Endodermal cell (in vitro differentiated cells): ENCODE measurements around the gene AVP. TPM values are rescaled to one million over a fixed set of nuclear protein-coding genes. Genes with fewer than 3 reads are reported as not detected.

Experiments
- DNase-seq: peaks from one replicate; pipeline ENCODE4 v3.0.0-alpha.2; 2017
- H3K27ac ChIP-seq: 2 replicates; pipeline ENCODE4 v1.5.1; 2013; ENCODE audit warnings: mild to moderate bottlenecking, low read depth, low read length, moderate library complexity
- H3K27me3 ChIP-seq: 2 replicates; pipeline ENCODE4 v1.6.1; 2013; ENCODE audit warnings: mild to moderate bottlenecking, low read length, moderate library complexity; ENCODE audit not compliant: insufficient read depth, control insufficient read depth, poor library complexity, severe bottlenecking
- H3K36me3 ChIP-seq: 2 replicates; pipeline ENCODE4 v1.7.0; 2013; ENCODE audit warnings: mild to moderate bottlenecking, low read length, moderate library complexity; ENCODE audit not compliant: control insufficient read depth, insufficient read depth
- H3K4me1 ChIP-seq: one replicate; pipeline ENCODE4 v1.7.0; 2013; ENCODE audit warnings: low read length; ENCODE audit not compliant: control insufficient read depth, insufficient read depth
- H3K4me3 ChIP-seq: 2 replicates; pipeline ENCODE4 v1.5.1; 2013; ENCODE audit warnings: mild to moderate bottlenecking, low read length, moderate library complexity
- H3K9ac ChIP-seq: 2 replicates; pipeline ENCODE4 v1.6.1; 2013; ENCODE audit warnings: mild to moderate bottlenecking, low read length, moderate library complexity; ENCODE audit not compliant: poor library complexity, severe bottlenecking; ENCODE audit errors: extremely low read depth
- H3K9me3 ChIP-seq: 2 replicates; pipeline ENCODE4 v1.6.1; 2013; ENCODE audit warnings: mild to moderate bottlenecking, low read length, moderate library complexity; ENCODE audit not compliant: control insufficient read depth
- H3K27ac Mint-ChIP-seq: 2 replicates; pipeline ENCODE4 v1.8.0; 2020; ENCODE audit warnings: mixed read lengths
- H3K27me3 Mint-ChIP-seq: 2 replicates; pipeline ENCODE4 v1.8.0; 2021; ENCODE audit warnings: mild to moderate bottlenecking, mixed read lengths; ENCODE audit not compliant: insufficient read depth
- H3K36me3 Mint-ChIP-seq: 2 replicates; pipeline ENCODE4 v1.8.0; 2020; ENCODE audit warnings: low read depth, mixed read lengths
- H3K4me1 Mint-ChIP-seq: 2 replicates; pipeline ENCODE4 v1.8.0; 2020; ENCODE audit warnings: mixed read lengths
- H3K4me3 Mint-ChIP-seq: 2 replicates; pipeline ENCODE4 v1.8.0; 2020; ENCODE audit warnings: mild to moderate bottlenecking, moderate library complexity, mixed read lengths
- H3K9me3 Mint-ChIP-seq: 2 replicates; pipeline ENCODE4 v1.8.0; 2020; ENCODE audit warnings: mild to moderate bottlenecking, mixed read lengths
- CTCF ChIP-seq: fragments of 200-600 bp; sonication (generic); conservative IDR thresholded peaks from 2 replicates; pipeline ENCODE4 v1.5.0; 2021; ENCODE audit warnings: antibody characterized with exemption, mild to moderate bottlenecking
- WGBS, 2 experiments: methylation state at CpG; one replicate each; pipeline versions ENCODE4 v1.1.5 to v1.1.7; 2013; ENCODE audit warnings: missing lambda C conversion rate in 2 of 2, mixed read lengths in 1 of 2; ENCODE audit not compliant: insufficient coverage in 1 of 2, insufficient read length in 1 of 2; 5-methylcytosine and 5-hydroxymethylcytosine counted together
- total RNA-seq, 2 donors: library from RNA; stranded (reverse); fragmentation: NEBNext Ultra II Directional in 1 of 2; extraction: Animal tissue kit (Norgen Biotek cat#: 25700) in 1 of 2; gene quantifications; 2 replicates in 1 of 2; 3 replicates in 1 of 2; pipeline ENCODE4 v1.2.1, GENCODE V29; 2021

AVP gene
- total RNA-seq, 2 donors from 2014 or later, result not detected

GRCh38 chr20:3072530-3073250, 11.8 kb downstream of the AVP start:
- Mint-ChIP-seq H3K4me3 (peak overlapping the region; percentile 47), H3K27ac (no peak overlapping the region), H3K4me1 (no peaks in the 10 kb centered on the region), H3K9me3 (peaks cover 1% of the 10 kb centered on the region), H3K27me3 (peaks cover 66% of the 10 kb centered on the region), H3K36me3 (no peaks in the 10 kb centered on the region)
- peaks cover 36% of the 10 kb centered on the region for H3K27me3 ChIP-seq
- H3K9ac ChIP-seq, result no peak overlapping the region
- no peak for TF ChIP-seq CTCF
- H3K4me3 ChIP-seq, result no peak overlapping the region
- H3K9me3 ChIP-seq, result no peaks in the 10 kb centered on the region
- H3K4me1 ChIP-seq, result no peaks in the 10 kb centered on the region
- no peak for DNase-seq
- H3K36me3 ChIP-seq, result no peaks in the 10 kb centered on the region
- no peak overlapping the region for H3K27ac ChIP-seq
- 79 to 94% methylated on average over 12 to 22 of the region's 22 CpGs for WGBS, 2 experiments

GRCh38 chr20:3071610-3072529, 12.7 kb downstream of the AVP start, which contains the start of gene OXT:
Gene OXT (plus strand): TSS chr20:3071620. CDS start chr20:3071656, 36 bp downstream.
- Mint-ChIP-seq H3K36me3 (no peaks in the 10 kb centered on the region), H3K27ac (no peak within 1 kb of the TSS), H3K9me3 (peaks cover 1% of the 10 kb centered on the region), H3K4me3 (peak within 1 kb of the TSS; percentile 47), H3K27me3 (peaks cover 68% of the 10 kb centered on the region), H3K4me1 (no peaks in the 10 kb centered on the region)
- Histone ChIP-seq H3K27ac (no peak within 1 kb of the TSS), H3K27me3 (peaks cover 36% of the 10 kb centered on the region), H3K4me3 (no peak within 1 kb of the TSS), H3K36me3 (no peaks in the 10 kb centered on the region), H3K9me3 (no peaks in the 10 kb centered on the region), H3K9ac (no peak within 1 kb of the TSS), H3K4me1 (no peaks in the 10 kb centered on the region)
- 32 to 65% methylated on average over 22 to 95 of the region's 95 CpGs for WGBS, 2 experiments
- peak; percentile 23 for TF ChIP-seq CTCF
- peak; percentile 82 for DNase-seq

- H3K4me1 Mint-ChIP-seq, result no peaks in the 10 kb centered on the region
- H3K9ac ChIP-seq, result no peak overlapping the region
- no peaks in the 10 kb centered on the region for H3K36me3 ChIP-seq
- 88 to 92% methylated on average over 3 to 16 of the region's 16 CpGs for WGBS, 2 experiments
- no peak overlapping the region for H3K27ac Mint-ChIP-seq
- no peak overlapping the region for H3K27ac ChIP-seq
- peaks cover 1% of the 10 kb centered on the region for H3K9me3 Mint-ChIP-seq
- peak overlapping the region; percentile 47 for H3K4me3 Mint-ChIP-seq
- peaks cover 36% of the 10 kb centered on the region for H3K27me3 ChIP-seq
- H3K4me1 ChIP-seq, result no peaks in the 10 kb centered on the region
- no peak overlapping the region for H3K4me3 ChIP-seq
- TF ChIP-seq CTCF, result no peak
- H3K36me3 Mint-ChIP-seq, result no peaks in the 10 kb centered on the region
- peaks cover 68% of the 10 kb centered on the region for H3K27me3 Mint-ChIP-seq
- DNase-seq, result no peak
- H3K9me3 ChIP-seq, result no peaks in the 10 kb centered on the region
These were observed 13.3 kb downstream of the AVP start for GRCh38 chr20:3071266-3071609.
